CD14-positive monocyte (primary cell): Measurements from ENCODE around the gene ANKRD55. TPM values are rescaled to one million over a fixed set of nuclear protein-coding genes. Genes with fewer than 3 reads are reported as not detected.

ENCODE experiments used
- DNase-seq, 3 donors: peaks; one replicate each; pipeline ENCODE4 v3.0.0-alpha.2; 2011 to 2022
- H2AFZ ChIP-seq: 2 replicates; pipeline ENCODE4 v1.6.0; 2012; ENCODE audit warnings: mild to moderate bottlenecking, low read depth, low read length, inconsistent platforms; ENCODE audit not compliant: insufficient read depth, poor library complexity, severe bottlenecking
- H3K27ac ChIP-seq, 2 donors: 1 replicate in 1 of 2; 2 replicates in 1 of 2; pipeline ENCODE4 v1.5.1; 2012 to 2013; ENCODE audit warnings: low read length in 2 of 2, control low read depth in 1 of 2, inconsistent platforms in 1 of 2, low read depth in 1 of 2, mild to moderate bottlenecking in 1 of 2
- H3K27me3 ChIP-seq, 2 donors: one replicate each; pipeline versions ENCODE4 v1.6.0 to v1.6.1; 2011 to 2013; ENCODE audit warnings: low read length in 2 of 2; ENCODE audit not compliant: control insufficient read depth in 2 of 2, insufficient read depth in 2 of 2
- H3K36me3 ChIP-seq, 2 donors: replicated peaks in 1 of 2; 1 replicate in 1 of 2; 2 replicates in 1 of 2; pipeline versions ENCODE4 v1.5.1 to v1.6.1; 2012 to 2013; ENCODE audit warnings: low read length in 2 of 2, control low read depth in 1 of 2, inconsistent platforms in 1 of 2, mild to moderate bottlenecking in 1 of 2; ENCODE audit not compliant: insufficient read depth in 2 of 2, control insufficient read depth in 1 of 2
- H3K4me1 ChIP-seq, 2 donors: 1 replicate in 1 of 2; 2 replicates in 1 of 2; pipeline versions ENCODE4 v1.5.1 to v1.6.1; 2012 to 2013; ENCODE audit warnings: low read length in 2 of 2, control low read depth in 1 of 2, inconsistent platforms in 1 of 2, mild to moderate bottlenecking in 1 of 2, moderate library complexity in 1 of 2; ENCODE audit not compliant: insufficient read depth in 2 of 2, control insufficient read depth in 1 of 2
- H3K4me2 ChIP-seq: replicated peaks from 2 replicates; pipeline ENCODE3; 2012; ENCODE audit warnings: low read length, moderate library complexity, mild to moderate bottlenecking; ENCODE audit not compliant: poor library complexity, severe bottlenecking; ENCODE audit errors: extremely low read depth
- H3K4me3 ChIP-seq, 3 experiments: fragments of 200-600 bp in 1 of 3; sonication (generic) in 1 of 3; replicated peaks in 1 of 3; 1 replicate in 2 of 3; 2 replicates in 1 of 3; pipeline ENCODE4 v1.5.1; 2011 to 2013; ENCODE audit warnings: low read length in 3 of 3, mild to moderate bottlenecking in 3 of 3, control low read depth in 2 of 3, low read depth in 2 of 3, inconsistent platforms in 1 of 3, moderate library complexity in 1 of 3
- H3K79me2 ChIP-seq: 2 replicates; pipeline ENCODE4 v1.6.0; 2012; ENCODE audit warnings: mild to moderate bottlenecking, control low read depth, inconsistent platforms, low read length, moderate library complexity; ENCODE audit not compliant: insufficient read depth
- H3K9ac ChIP-seq: 2 replicates; pipeline ENCODE4 v1.6.0; 2017; ENCODE audit warnings: low read length, mild to moderate bottlenecking; ENCODE audit not compliant: insufficient read depth, poor library complexity, severe bottlenecking
- H3K9me3 ChIP-seq, 2 donors: replicated peaks in 1 of 2; 1 replicate in 1 of 2; 2 replicates in 1 of 2; pipeline versions ENCODE4 v1.5.1 to v1.6.1; 2012 to 2013; ENCODE audit warnings: low read length in 2 of 2, control low read depth in 1 of 2; ENCODE audit not compliant: control insufficient read depth in 1 of 2, insufficient read depth in 1 of 2
- H4K20me1 ChIP-seq: 2 replicates; pipeline ENCODE4 v1.6.0; 2012; ENCODE audit warnings: mild to moderate bottlenecking, low read length, control low read depth, moderate library complexity; ENCODE audit not compliant: insufficient read depth
- H3K27ac Mint-ChIP-seq, 7 donors: one replicate each; pipeline ENCODE4 v1.8.0; 2020; ENCODE audit warnings: mild to moderate bottlenecking in 7 of 7, mixed read lengths in 7 of 7, moderate library complexity in 6 of 7, inconsistent platforms in 2 of 7
- H3K27me3 Mint-ChIP-seq, 3 donors: one replicate each; pipeline ENCODE4 v1.8.0; 2021 to 2022; ENCODE audit warnings: low read depth in 3 of 3, mild to moderate bottlenecking in 3 of 3, mixed read lengths in 3 of 3, moderate library complexity in 3 of 3, inconsistent platforms in 1 of 3
- H3K36me3 Mint-ChIP-seq, 2 donors: one replicate each; pipeline ENCODE4 v1.8.0; 2020; ENCODE audit warnings: mixed read lengths in 2 of 2, inconsistent platforms in 1 of 2, mild to moderate bottlenecking in 1 of 2
- H3K4me1 Mint-ChIP-seq: one replicate; pipeline ENCODE4 v1.8.0; 2020; ENCODE audit warnings: mild to moderate bottlenecking, mixed read lengths
- H3K4me3 Mint-ChIP-seq, 2 donors: one replicate each; pipeline ENCODE4 v1.8.0; 2020; ENCODE audit warnings: mild to moderate bottlenecking in 2 of 2, mixed read lengths in 2 of 2, moderate library complexity in 1 of 2
- H3K9me3 Mint-ChIP-seq, 7 donors: one replicate each; pipeline ENCODE4 v1.8.0; 2020 to 2022; ENCODE audit warnings: mixed read lengths in 7 of 7, mild to moderate bottlenecking in 6 of 7, moderate library complexity in 6 of 7, inconsistent platforms in 2 of 7
- WGBS: methylation state at CpG from one replicate; pipeline ENCODE4 v1.1.5; 2013; ENCODE audit warnings: missing lambda C conversion rate; ENCODE audit not compliant: insufficient coverage; 5-methylcytosine and 5-hydroxymethylcytosine counted together
- intact Hi-C, 2 donors: fragments of 100-400 bp; cut with micrococcal nuclease; formaldehyde crosslinking; loops; one replicate each; pipeline versions ENCODE4 v1.15.0 to v1.15.1; 2023
- polyA plus RNA-seq, 3 donors: library from polyadenylated mRNA; depleted of rRNA in 1 of 3; unstranded in 2 of 3; stranded (reverse) in 1 of 3; fragments of 300-500 nt in 2 of 3; fragments of >200 nt in 1 of 3; fragmentation: Illumina TruSeq in 2 of 3; gene quantifications; 1 replicate in 2 of 3; 2 replicates in 1 of 3; pipeline ENCODE4 v1.2.3, GENCODE V29; 2012 to 2021
- TF ChIP-seq, protein P1 (sequence below): fragments of 200-600 bp; IDR thresholded peaks from one replicate; pipeline ENCODE4 v1.8.0; 2022; ENCODE audit warnings: antibody characterized with exemption, mild to moderate bottlenecking

Gene ANKRD55
- polyA plus RNA-seq, 3 donors = 0.20 to 0.55 (median 0.28) TPM

GRCh38 chr5:56095579-56096102, 137.5 kb downstream of the ANKRD55 start:
- Mint-ChIP-seq H3K27ac (peak overlapping the region in 1 of 7 donors; percentile 43), H3K4me3 (peak overlapping the region in 1 of 2 donors; percentile 19), H3K36me3 (peaks cover 0 to 3% of the 10 kb centered on the region in 2 donors), H3K4me1 (peaks cover 28% of the 10 kb centered on the region), H3K27me3 (peaks cover 0 to 5% (median 0%) of the 10 kb centered on the region in 3 donors), H3K9me3 (peaks cover 0 to 5% (median 0%) of the 10 kb centered on the region in 7 donors)
- H3K4me1 ChIP-seq = peaks cover 17% of the 10 kb centered on the region in 2 donors
- no peaks in the 10 kb centered on the region for H4K20me1 ChIP-seq
- DNase-seq = no peak
- no peak overlapping the region for H3K9ac ChIP-seq
- no peaks in the 10 kb centered on the region for H3K9me3 ChIP-seq
- H3K4me3 ChIP-seq = no peak overlapping the region
- H3K36me3 ChIP-seq = no peaks in the 10 kb centered on the region
- H3K27ac ChIP-seq = no peak overlapping the region
- no peak overlapping the region for H3K4me2 ChIP-seq
- 20% methylated on average over 1 of the region's 3 CpGs for WGBS
- intact Hi-C loops = no loop called here
- H3K27me3 ChIP-seq = no peaks in the 10 kb centered on the region
- no peaks in the 10 kb centered on the region for H3K79me2 ChIP-seq
- TF ChIP-seq, protein P1, sequence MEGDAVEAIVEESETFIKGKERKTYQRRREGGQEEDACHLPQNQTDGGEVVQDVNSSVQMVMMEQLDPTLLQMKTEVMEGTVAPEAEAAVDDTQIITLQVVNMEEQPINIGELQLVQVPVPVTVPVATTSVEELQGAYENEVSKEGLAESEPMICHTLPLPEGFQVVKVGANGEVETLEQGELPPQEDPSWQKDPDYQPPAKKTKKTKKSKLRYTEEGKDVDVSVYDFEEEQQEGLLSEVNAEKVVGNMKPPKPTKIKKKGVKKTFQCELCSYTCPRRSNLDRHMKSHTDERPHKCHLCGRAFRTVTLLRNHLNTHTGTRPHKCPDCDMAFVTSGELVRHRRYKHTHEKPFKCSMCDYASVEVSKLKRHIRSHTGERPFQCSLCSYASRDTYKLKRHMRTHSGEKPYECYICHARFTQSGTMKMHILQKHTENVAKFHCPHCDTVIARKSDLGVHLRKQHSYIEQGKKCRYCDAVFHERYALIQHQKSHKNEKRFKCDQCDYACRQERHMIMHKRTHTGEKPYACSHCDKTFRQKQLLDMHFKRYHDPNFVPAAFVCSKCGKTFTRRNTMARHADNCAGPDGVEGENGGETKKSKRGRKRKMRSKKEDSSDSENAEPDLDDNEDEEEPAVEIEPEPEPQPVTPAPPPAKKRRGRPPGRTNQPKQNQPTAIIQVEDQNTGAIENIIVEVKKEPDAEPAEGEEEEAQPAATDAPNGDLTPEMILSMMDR = no peak
- peak overlapping the region; percentile 36 for H2AFZ ChIP-seq

GRCh38 chr5:56094579-56095361, 138.4 kb downstream of the ANKRD55 start:
- H3K27ac Mint-ChIP-seq = no peak overlapping the region
- H3K9me3 Mint-ChIP-seq = peaks cover 0 to 5% (median 3%) of the 10 kb centered on the region in 7 donors
- DNase-seq = peak in 1 of 3 donors; percentile 17
- Histone ChIP-seq H3K27ac (no peak overlapping the region), H3K4me2 (no peak overlapping the region), H2AFZ (peak overlapping the region; percentile 36), H4K20me1 (no peaks in the 10 kb centered on the region), H3K4me3 (no peak overlapping the region), H3K27me3 (no peaks in the 10 kb centered on the region), H3K36me3 (no peaks in the 10 kb centered on the region), H3K4me1 (peaks cover 17 to 20% of the 10 kb centered on the region in 2 donors), H3K79me2 (no peaks in the 10 kb centered on the region), H3K9ac (no peak overlapping the region), H3K9me3 (no peaks in the 10 kb centered on the region)
- H3K27me3 Mint-ChIP-seq = peaks cover 0 to 5% (median 0%) of the 10 kb centered on the region in 3 donors
- no peak overlapping the region for H3K4me3 Mint-ChIP-seq
- WGBS = 100% methylated on average over 2 of the region's 10 CpGs
- peaks cover 0 to 3% of the 10 kb centered on the region in 2 donors for H3K36me3 Mint-ChIP-seq
- H3K4me1 Mint-ChIP-seq = peaks cover 33% of the 10 kb centered on the region
- TF ChIP-seq, protein P1 = no peak
- intact Hi-C loops = no loop called here
